Stimulated activated CD4-positive, alpha-beta T cell treated with anti-CD3 and anti-CD28 coated beads, Interleukin-12 subunit alpha, Interleukin-12 subunit beta, amount 100 ng/mL, for 24 hours (primary cell): ENCODE results near the gene PACRG.

Experiments used
- DNase-seq, 2 experiments: peaks; one replicate each; pipeline ENCODE4 v3.0.0-alpha.2; 2020; ENCODE audit warnings: low read depth in 2 of 2

Gene PACRG

DNA sequence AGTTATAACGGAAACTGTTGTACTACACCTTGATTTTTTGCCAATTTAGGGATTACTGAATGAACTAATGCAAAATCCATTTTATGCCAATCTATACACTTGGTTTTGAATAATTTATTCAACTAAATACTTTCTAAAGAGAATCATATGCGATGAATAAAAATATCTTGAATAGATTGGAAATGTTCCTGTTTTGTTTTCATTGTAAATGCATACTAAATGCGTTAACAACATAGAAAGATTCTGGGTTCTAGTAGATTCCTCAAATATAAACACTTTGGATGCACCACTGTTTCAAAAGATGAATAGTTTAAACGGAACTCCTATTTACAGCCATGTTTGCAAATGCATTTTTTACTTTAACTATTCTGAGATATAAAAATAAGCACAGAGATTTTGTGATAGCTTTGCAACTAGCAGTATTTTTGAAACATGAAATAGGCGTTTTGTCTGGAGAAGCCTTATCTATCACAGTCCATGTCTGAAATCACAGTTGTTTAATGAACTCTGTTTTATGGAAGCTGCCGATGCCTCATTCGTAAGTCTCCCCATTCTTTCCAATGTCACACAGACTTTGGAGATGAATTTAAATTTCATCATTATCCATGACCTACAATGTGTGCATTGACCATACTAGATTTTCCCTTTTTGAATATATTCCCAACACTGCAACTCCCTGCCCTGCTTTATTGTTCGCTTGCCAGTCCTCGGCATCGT is 409.1 kb downstream of the PACRG start:
- no peak for DNase-seq

DNA sequence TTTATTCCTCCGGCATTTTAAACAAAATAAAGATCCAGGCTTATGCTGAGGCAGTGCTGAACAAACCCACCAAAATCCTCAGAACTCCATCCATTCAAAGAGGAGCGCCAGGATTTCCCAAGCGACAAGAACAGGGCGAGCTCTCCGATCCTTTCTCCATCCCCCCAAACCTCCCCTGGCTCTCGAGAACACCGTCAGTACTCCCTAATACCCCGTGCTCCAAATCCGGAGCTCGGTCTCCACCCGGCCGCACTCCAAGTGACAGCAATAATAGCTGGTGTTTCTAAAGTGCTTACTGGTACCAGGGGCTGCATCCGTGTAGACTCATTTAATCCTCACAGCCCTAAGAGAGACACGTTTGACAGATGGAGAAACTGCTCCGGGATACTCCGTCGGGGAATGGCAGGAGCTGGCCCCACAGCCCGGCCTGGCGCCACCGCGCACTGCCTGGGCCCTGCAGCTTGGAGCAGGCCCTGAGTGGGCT is 409.7 kb downstream of the PACRG start:
- no peak for DNase-seq

DNA sequence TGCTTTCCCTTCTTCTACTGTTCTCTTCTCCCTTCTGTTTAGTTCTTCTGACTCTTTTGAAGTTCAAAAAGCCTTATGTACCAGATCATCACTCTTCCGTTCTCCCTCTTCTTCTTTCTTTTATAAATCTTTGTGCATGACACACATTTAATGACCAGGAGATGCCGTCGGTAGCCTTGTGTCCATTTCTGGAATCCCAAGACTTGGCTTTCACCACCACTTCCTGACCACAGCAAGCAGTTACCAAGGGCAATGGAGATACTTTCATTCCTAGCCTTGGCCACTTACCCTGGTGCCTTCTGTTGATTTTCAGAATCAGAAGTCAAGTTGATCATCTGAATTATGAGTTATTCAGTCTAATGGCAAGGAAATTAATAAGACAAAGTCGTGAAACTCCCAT is 418.3 kb downstream of the PACRG start:
- no peak for DNase-seq

DNA sequence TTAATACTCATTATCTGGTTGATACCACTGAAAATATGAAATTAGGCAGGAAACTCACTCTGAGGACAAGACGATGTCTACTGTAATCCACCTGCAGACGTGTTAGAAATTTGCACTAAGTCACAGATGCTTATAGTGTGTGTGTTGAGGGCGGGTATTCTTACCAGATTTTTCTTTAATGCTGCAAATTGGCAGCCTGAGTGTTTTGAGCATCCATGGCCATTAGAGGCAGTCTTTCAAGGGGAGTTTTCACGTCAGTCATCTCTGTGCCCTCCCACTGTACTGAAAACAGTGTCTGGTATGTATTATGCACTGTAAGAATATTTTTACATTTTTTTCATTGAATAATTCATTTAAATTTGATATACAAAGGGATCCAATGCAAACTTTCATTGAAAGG is 420.2 kb downstream of the PACRG start:
- no peak for DNase-seq

DNA sequence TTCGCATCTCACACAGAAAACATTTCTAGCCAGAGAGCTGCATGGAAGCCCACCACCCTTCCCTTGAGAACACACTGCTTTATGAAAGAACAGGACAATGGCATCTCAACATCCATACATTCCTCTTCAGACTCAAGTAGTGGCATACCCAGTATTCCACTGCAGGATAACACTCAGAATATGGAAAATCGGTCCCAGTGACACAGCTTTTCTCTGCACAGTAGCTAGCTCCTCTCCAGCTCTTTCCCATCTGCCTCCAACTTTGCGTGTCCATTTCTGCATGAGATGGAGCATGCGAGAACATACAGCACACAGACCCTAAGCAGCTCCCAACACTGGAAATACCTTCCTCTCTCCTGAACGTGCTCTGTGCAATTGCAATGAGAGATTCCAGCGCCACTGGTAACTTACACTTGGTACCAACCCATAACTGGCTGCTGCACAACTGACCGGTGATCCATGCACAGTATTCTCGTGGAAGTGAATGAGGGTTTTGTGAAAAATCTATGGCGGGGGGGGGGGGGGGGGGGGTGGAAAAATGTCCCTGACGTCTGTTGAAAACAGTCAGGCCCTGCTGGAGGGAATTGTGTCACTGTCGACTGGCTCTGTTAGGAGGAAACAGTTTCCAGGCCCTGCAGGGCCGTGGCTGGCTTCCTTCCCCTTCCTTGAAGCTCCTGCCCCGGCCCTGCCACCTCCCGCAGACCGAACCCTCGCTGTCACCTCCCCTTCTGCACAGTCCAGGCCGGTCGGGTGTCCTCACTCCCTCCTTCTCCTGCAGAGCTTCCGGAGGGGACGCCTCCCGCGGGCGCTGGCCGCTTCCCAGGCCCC is 420.9 kb downstream of the PACRG start:
- DNase-seq: no peak

GRCh38 chr6:163149279-163149848 is 421.6 kb downstream of the PACRG start:
- DNase-seq: no peak

- no peak for DNase-seq
Observed at GRCh38 chr6:163151212-163151611, 423.4 kb downstream of the PACRG start.

DNA sequence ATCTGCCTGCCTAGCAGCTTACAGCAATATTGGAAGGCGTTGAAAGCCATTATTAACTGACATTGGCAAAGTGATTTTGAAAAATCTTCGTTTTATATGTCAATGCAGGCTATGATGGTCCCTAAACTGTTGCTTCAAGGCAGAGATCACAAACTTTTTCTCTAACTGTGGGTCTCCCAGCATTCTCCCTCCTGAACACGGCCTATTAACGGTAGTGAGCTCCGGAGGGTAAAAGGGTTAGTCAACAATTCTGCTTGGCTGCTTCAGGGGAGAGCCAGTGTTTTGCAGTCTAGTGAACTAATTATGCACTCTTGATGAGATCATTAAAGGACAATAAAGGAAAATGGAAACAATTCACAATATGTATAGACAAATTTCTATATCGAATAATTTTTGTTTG is 424.9 kb downstream of the PACRG start:
- DNase-seq: no peak

GRCh38 chr6:163159110-163159509 is 431.3 kb downstream of the PACRG start:
- DNase-seq: no peak

- no peak for DNase-seq
Observed at GRCh38 chr6:163159689-163160088, 431.9 kb downstream of the PACRG start.

- DNase-seq: no peak
Observed at GRCh38 chr6:163162007-163162873, 434.5 kb downstream of the PACRG start.

GRCh38 chr6:163162874-163163213 is 435.1 kb downstream of the PACRG start:
- DNase-seq: no peak

GRCh38 chr6:163164175-163164900 is 436.6 kb downstream of the PACRG start:
- no peak for DNase-seq

DNA sequence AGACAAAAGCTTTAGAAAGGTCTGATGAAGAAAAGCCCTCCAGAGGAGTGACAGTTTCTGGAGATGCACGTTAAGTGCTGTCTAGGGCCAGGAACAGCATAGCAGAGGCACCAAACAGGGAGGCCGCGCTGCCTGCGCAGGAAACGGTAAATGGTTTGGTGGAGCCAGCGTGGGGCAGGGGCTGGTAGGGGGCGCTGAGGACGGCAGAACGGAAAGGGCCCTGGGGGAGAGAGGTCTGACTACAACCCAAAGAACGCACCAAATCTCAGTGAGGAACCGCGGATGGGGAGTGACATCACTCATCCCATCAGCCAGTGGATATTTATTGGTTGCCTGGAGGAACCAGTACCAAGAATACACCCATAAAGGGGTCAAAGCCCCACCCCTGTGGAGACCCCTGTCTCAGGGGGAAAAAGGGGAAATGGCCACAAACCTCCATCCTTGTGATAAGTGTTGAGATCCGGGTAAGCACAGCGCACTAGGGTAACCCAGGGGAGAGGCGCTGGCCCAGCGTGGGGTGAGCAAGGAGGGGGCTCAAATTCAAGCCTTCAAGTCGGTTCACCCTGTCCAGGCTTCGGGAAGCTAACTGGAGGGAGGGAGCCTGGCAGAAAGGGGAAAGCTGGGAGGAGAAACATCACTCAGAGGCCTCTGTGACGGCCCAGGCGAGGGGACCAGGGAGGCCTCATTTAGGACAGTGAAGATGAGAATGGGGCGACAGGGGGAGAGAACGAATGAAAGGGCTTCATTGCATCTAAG is 437.6 kb downstream of the PACRG start:
- no peak for DNase-seq

- DNase-seq: no peak
Observed at GRCh38 chr6:163165922-163166321, 438.1 kb downstream of the PACRG start.

DNA sequence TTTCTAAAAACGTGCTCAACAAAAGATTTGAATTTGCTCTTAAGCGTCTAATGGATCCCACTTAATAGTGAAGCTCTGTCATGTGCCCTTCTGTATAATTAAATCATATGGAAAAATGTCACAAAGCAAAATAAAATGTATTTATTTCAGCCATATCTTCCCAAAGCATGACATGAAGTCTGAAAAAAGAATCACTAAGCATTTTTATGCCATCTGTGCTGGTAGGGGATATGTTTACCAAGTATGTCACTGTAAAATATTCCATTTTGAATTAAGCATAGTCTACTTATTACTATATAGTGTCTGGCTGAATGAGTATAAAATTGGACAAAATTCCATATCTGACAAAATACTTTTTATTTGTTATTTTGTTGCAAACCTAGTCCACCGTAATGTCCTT is 438.7 kb downstream of the PACRG start:
- no peak for DNase-seq

GRCh38 chr6:163169521-163169920 is 441.7 kb downstream of the PACRG start:
- no peak for DNase-seq

DNA sequence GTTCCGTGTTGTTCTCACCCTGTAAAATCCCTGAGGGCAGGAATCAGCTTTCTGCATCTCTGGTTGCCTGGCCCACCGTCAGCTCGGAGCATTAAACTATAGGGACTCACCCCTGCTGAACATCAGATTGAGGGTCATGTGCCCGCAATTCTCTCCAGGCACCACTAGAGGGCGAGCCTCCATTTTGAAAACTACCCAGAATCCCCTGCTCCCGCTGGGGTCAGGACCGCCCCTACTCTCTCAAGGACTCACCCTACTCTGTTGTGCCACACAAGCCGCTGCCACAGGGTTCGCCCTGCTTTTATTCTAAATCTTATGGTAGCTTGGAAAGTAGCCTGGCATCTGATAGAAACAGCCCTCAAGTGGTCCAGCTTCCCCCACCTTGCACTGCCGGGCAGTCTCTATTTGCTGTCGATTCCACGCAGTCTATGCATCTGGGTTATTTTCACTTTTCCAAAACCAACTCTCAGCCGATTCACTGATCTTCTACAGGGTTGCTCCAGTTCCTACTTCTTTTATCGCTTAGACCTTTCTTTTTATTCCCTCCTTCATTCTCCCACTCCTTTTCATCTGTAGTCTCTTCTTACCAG is 442.6 kb downstream of the PACRG start:
- DNase-seq: peak; percentile 6 to 8

DNA sequence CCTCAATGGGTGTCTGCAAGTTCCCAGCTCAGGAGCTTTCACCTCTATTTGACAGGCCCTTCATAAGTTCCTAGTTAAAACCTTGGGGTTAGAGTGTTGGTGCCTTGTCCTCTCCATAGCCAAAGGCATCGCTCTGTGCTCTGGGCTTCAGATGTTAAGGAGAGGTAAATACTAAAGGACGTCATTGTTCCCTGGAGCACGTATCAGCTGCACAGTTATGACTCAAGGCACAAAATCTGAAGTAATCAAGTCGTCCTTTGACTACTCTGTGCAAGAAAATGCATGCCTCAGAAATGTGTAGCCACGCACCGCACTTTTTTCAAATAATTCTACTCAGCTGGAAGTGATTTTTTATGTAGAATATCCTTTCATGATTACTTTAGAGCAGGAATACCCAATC is 446.0 kb downstream of the PACRG start:
- DNase-seq: no peak

DNA sequence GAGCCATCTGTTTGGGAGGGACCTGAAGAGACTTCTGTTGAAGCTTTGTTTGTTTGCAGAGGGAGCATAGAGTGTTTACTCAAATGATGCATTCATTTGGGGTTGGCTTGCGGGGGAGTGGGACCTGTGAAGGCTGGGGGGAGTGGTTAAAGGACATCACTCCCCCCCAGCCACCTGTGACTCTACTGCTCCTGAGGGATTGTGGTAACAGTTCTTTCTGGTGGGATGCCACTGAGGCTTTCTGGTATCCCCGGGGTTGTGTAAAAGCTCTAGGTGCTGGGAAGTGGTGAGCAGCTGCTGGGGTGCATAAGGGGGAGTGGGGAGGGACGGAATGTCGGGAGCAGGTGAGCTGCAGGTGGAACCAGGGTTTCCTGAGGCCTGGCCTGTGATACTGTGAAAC is 447.5 kb downstream of the PACRG start:
- DNase-seq: no peak
